Vagina (tissue), 2 donors: ENCODE results near the gene CUBN.

ENCODE experiments used
- POLR2A ChIP-seq, 2 donors: fragments of 450-650 bp; IDR thresholded peaks; one replicate each; pipeline ENCODE4 v1.6.1; 2017; ENCODE audit warnings: antibody characterized with exemption in 2 of 2, mild to moderate bottlenecking in 2 of 2, moderate library complexity in 2 of 2
- POLR2AphosphoS5 ChIP-seq, 2 donors: sonication (generic); formaldehyde crosslinking; IDR thresholded peaks; one replicate each; pipeline ENCODE4 v1.9.0; 2017; ENCODE audit warnings: antibody characterized with exemption in 2 of 2, mild to moderate bottlenecking in 2 of 2, low read depth in 1 of 2; ENCODE audit not compliant: insufficient read depth in 1 of 2
- TF ChIP-seq, protein P1 (sequence below), 3 experiments: fragments of 450-650 bp in 2 of 3; fragments of 200-600 bp in 1 of 3; sonication (generic) in 1 of 3; IDR thresholded peaks; one replicate each; pipeline ENCODE4 v1.5.1; 2017 to 2019; ENCODE audit warnings: antibody characterized with exemption in 3 of 3, mild to moderate bottlenecking in 2 of 3, moderate library complexity in 2 of 3

DNA sequence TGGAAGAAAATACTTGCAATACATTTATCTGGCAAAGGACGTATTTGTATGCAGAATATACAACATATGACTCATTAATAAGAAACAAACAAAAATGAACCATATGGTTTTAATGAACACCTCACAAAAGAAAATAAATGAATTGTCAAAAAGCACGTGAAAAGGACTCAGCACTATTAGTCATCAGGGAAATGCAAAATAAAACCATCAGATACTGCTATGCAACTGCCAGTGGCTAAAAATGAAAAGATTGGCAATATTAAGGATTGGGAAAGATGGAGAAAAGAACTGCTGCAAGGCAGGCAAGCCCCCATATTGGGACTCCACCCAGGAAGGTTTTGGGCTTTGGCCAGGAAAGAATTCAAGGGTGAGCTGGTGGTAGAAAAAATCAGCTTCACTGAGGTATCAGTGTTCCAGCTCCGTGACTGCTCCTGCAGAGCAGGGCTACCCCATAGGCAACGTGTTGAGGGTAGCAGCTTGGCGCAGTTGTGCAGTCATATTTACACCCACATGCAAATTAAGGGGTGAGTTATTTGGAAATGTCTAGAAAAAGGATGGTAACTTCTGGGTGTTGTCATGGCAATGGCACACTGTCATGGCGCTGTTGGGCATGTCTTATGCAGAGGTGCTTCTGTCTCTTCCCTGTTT lies 72.7 kb downstream of the CUBN start:
- TF ChIP-seq, protein P1, sequence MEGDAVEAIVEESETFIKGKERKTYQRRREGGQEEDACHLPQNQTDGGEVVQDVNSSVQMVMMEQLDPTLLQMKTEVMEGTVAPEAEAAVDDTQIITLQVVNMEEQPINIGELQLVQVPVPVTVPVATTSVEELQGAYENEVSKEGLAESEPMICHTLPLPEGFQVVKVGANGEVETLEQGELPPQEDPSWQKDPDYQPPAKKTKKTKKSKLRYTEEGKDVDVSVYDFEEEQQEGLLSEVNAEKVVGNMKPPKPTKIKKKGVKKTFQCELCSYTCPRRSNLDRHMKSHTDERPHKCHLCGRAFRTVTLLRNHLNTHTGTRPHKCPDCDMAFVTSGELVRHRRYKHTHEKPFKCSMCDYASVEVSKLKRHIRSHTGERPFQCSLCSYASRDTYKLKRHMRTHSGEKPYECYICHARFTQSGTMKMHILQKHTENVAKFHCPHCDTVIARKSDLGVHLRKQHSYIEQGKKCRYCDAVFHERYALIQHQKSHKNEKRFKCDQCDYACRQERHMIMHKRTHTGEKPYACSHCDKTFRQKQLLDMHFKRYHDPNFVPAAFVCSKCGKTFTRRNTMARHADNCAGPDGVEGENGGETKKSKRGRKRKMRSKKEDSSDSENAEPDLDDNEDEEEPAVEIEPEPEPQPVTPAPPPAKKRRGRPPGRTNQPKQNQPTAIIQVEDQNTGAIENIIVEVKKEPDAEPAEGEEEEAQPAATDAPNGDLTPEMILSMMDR (IDR thresholded peaks at IDR 0.05): no peak
- TF ChIP-seq POLR2AphosphoS5 (IDR thresholded peaks at IDR 0.05; ENCODE audit: insufficient read depth in 1 of 2, low read depth in 1 of 2): no peak
- TF ChIP-seq POLR2A (IDR thresholded peaks at IDR 0.05): no peak
